Stomach smooth muscle (tissue), 2 donors: Measurements from ENCODE around the gene DBNL.

Experiments used
- H3K27ac ChIP-seq: one replicate; pipeline ENCODE4 v1.7.0; 2013; ENCODE audit warnings: mild to moderate bottlenecking, low read length, inconsistent platforms
- H3K27me3 ChIP-seq, 2 donors: one replicate each; pipeline ENCODE4 v1.7.0; 2013; ENCODE audit warnings: low read length in 2 of 2; ENCODE audit not compliant: insufficient read depth in 2 of 2, control insufficient read depth in 1 of 2
- H3K36me3 ChIP-seq, 2 donors: one replicate each; pipeline ENCODE4 v1.7.0; 2013; ENCODE audit warnings: low read length in 2 of 2; ENCODE audit not compliant: control insufficient read depth in 2 of 2, insufficient read depth in 2 of 2
- H3K4me1 ChIP-seq: one replicate; pipeline ENCODE4 v1.7.0; 2013; ENCODE audit warnings: low read length; ENCODE audit not compliant: control insufficient read depth, insufficient read depth
- H3K4me3 ChIP-seq, 2 donors: one replicate each; pipeline ENCODE4 v1.7.0; 2013; ENCODE audit warnings: low read length in 2 of 2
- H3K9ac ChIP-seq, 2 donors: one replicate each; pipeline ENCODE4 v1.7.0; 2013; ENCODE audit warnings: low read length in 2 of 2, mild to moderate bottlenecking in 1 of 2
- H3K9me3 ChIP-seq, 2 donors: one replicate each; pipeline ENCODE4 v1.7.0; 2013; ENCODE audit warnings: low read length in 2 of 2; ENCODE audit not compliant: control insufficient read depth in 2 of 2
- donor health status: healthy.
- donor health status: Pancreatic carcinoma.

Gene DBNL

GRCh38 chr7:44057849-44058758 is 13.6 kb downstream of the DBNL start:
- Histone ChIP-seq H3K27ac (no peak overlapping the region), H3K4me3 (no peak overlapping the region), H3K9me3 (no peaks in the 10 kb centered on the region), H3K9ac (no peak overlapping the region), H3K4me1 (no peaks in the 10 kb centered on the region), H3K36me3 (peaks cover 48 to 66% of the 10 kb centered on the region in 2 donors), H3K27me3 (no peaks in the 10 kb centered on the region)

- Histone ChIP-seq H3K9ac (no peak overlapping the region), H3K36me3 (peaks cover 46 to 64% of the 10 kb centered on the region in 2 donors), H3K4me3 (no peak overlapping the region), H3K4me1 (peaks cover 3% of the 10 kb centered on the region), H3K9me3 (no peaks in the 10 kb centered on the region), H3K27me3 (no peaks in the 10 kb centered on the region), H3K27ac (no peak overlapping the region)
Observed at GRCh38 chr7:44058759-44059218, 14.3 kb downstream of the DBNL start.

- no peak overlapping the region for H3K27ac ChIP-seq
- H3K9ac ChIP-seq: no peak overlapping the region
- no peaks in the 10 kb centered on the region for H3K27me3 ChIP-seq
- H3K4me3 ChIP-seq: no peak overlapping the region
- H3K9me3 ChIP-seq: no peaks in the 10 kb centered on the region
- H3K36me3 ChIP-seq: peaks cover 46 to 64% of the 10 kb centered on the region in 2 donors
- H3K4me1 ChIP-seq: peaks cover 9% of the 10 kb centered on the region
Observed at GRCh38 chr7:44059219-44060090, 15.0 kb downstream of the DBNL start.

GRCh38 chr7:44060091-44060947 is 15.8 kb downstream of the DBNL start:
- peaks cover 43 to 61% of the 10 kb centered on the region in 2 donors for H3K36me3 ChIP-seq
- H3K4me1 ChIP-seq: peaks cover 15% of the 10 kb centered on the region
- no peak overlapping the region for H3K27ac ChIP-seq
- no peaks in the 10 kb centered on the region for H3K27me3 ChIP-seq
- no peaks in the 10 kb centered on the region for H3K9me3 ChIP-seq
- H3K4me3 ChIP-seq: no peak overlapping the region
- no peak overlapping the region for H3K9ac ChIP-seq

GRCh38 chr7:44060948-44061644 is 16.6 kb downstream of the DBNL start:
- Histone ChIP-seq H3K9ac (no peak overlapping the region), H3K4me3 (no peak overlapping the region), H3K36me3 (peaks cover 43 to 58% of the 10 kb centered on the region in 2 donors), H3K9me3 (no peaks in the 10 kb centered on the region), H3K27ac (no peak overlapping the region), H3K27me3 (no peaks in the 10 kb centered on the region), H3K4me1 (peaks cover 22% of the 10 kb centered on the region)

GRCh38 chr7:44061645-44062179 is 17.2 kb downstream of the DBNL start:
- Histone ChIP-seq H3K4me3 (no peak overlapping the region), H3K27me3 (no peaks in the 10 kb centered on the region), H3K36me3 (peaks cover 36 to 53% of the 10 kb centered on the region in 2 donors), H3K4me1 (peaks cover 27% of the 10 kb centered on the region), H3K9me3 (no peaks in the 10 kb centered on the region), H3K27ac (no peak overlapping the region), H3K9ac (no peak overlapping the region)

- no peak overlapping the region for H3K4me3 ChIP-seq
- H3K27me3 ChIP-seq: no peaks in the 10 kb centered on the region
- no peaks in the 10 kb centered on the region for H3K9me3 ChIP-seq
- H3K36me3 ChIP-seq: peaks cover 30 to 46% of the 10 kb centered on the region in 2 donors
- no peak overlapping the region for H3K9ac ChIP-seq
- peaks cover 28% of the 10 kb centered on the region for H3K4me1 ChIP-seq
- H3K27ac ChIP-seq: no peak overlapping the region
Observed at GRCh38 chr7:44062180-44062902, 17.8 kb downstream of the DBNL start.

- Histone ChIP-seq H3K36me3 (peaks cover 24 to 41% of the 10 kb centered on the region in 2 donors), H3K27me3 (no peaks in the 10 kb centered on the region), H3K9ac (no peak overlapping the region), H3K9me3 (no peaks in the 10 kb centered on the region), H3K4me1 (peaks cover 31% of the 10 kb centered on the region), H3K27ac (no peak overlapping the region), H3K4me3 (no peak overlapping the region)
Observed at GRCh38 chr7:44062903-44063295, 18.4 kb downstream of the DBNL start.

GRCh38 chr7:44063547-44063893 is 19.0 kb downstream of the DBNL start:
- peaks cover 33% of the 10 kb centered on the region for H3K4me1 ChIP-seq
- H3K4me3 ChIP-seq: no peak overlapping the region
- no peak overlapping the region for H3K9ac ChIP-seq
- no peaks in the 10 kb centered on the region for H3K27me3 ChIP-seq
- H3K9me3 ChIP-seq: no peaks in the 10 kb centered on the region
- H3K27ac ChIP-seq: no peak overlapping the region
- H3K36me3 ChIP-seq: peaks cover 18 to 35% of the 10 kb centered on the region in 2 donors
